Frontal cortex (tissue), 4 donors: Measurements from ENCODE around the gene STK25. TPM values are rescaled to one million over a fixed set of nuclear protein-coding genes. Genes with fewer than 3 reads are reported as not detected.
"Not testable (repeated sequence)": the region's sequence is repeated elsewhere in the genome, so short reads cannot be mapped to it uniquely, and the experiment has no call there.

Experiments used
- DNase-seq, 2 donors: peaks; one replicate each; pipeline ENCODE4 v3.0.0; 2012; ENCODE audit warnings: low spot score in 2 of 2
- FAIRE-seq: peaks from 2 replicates; lab custom pipeline; 2012; peaks lifted over from hg19 to GRCh38; lab: Jason Lieb, UNC
- total RNA-seq: library from RNA; depleted of rRNA; stranded (reverse); fragments of >200 nt; gene quantifications from one replicate; pipeline ENCODE4 v1.2.3, GENCODE V29; 2014
- donor health status: control.
- donor health status: control.
- donor health status: control.

Gene STK25
- total RNA-seq, 1 donor from 2014 or later = 181 TPM

GRCh38 chr2:241540771-241541561 lies 32.6 kb upstream of the STK25 start:
- no peak for FAIRE-seq
- DNase-seq = peak; percentile 81

GRCh38 chr2:241540401-241540770 lies 32.0 kb upstream of the STK25 start:
- DNase-seq (no peak), FAIRE-seq (no peak)

GRCh38 chr2:241539616-241540374 lies 31.4 kb upstream of the STK25 start:
- FAIRE-seq (no peak), DNase-seq (no peak)

GRCh38 chr2:241538838-241539615 lies 30.6 kb upstream of the STK25 start:
- FAIRE-seq = no peak
- no peak for DNase-seq

GRCh38 chr2:241535871-241536655 lies 27.7 kb upstream of the STK25 start:
- DNase-seq (no peak), FAIRE-seq (no peak)

- DNase-seq (no peak), FAIRE-seq (no peak)
These were observed 26.5 kb upstream of the STK25 start for GRCh38 chr2:241534701-241535375.

GRCh38 chr2:241534293-241534692 lies 25.9 kb upstream of the STK25 start:
- no peak for FAIRE-seq
- no peak for DNase-seq

GRCh38 chr2:241532733-241533601 lies 24.6 kb upstream of the STK25 start:
- no peak for FAIRE-seq
- no peak for DNase-seq

GRCh38 chr2:241532168-241532567 lies 23.8 kb upstream of the STK25 start:
- no peak for FAIRE-seq
- DNase-seq = no peak

- FAIRE-seq = no peak
- no peak for DNase-seq
These were observed 22.9 kb upstream of the STK25 start for GRCh38 chr2:241531161-241531722.

GRCh38 chr2:241530571-241530970 lies 22.2 kb upstream of the STK25 start:
- DNase-seq (no peak), FAIRE-seq (no peak)

GRCh38 chr2:241525818-241526780 lies 17.7 kb upstream of the STK25 start:
- FAIRE-seq, DNase-seq: not testable (repeated sequence)

- FAIRE-seq = no peak
- no peak for DNase-seq
These were observed 14.1 kb upstream of the STK25 start for GRCh38 chr2:241522477-241522876.

GRCh38 chr2:241519669-241520068 lies 11.3 kb upstream of the STK25 start:
- FAIRE-seq = no peak

GRCh38 chr2:241517297-241517696 lies 8.9 kb upstream of the STK25 start:
- FAIRE-seq (no peak), DNase-seq (no peak)

More at GRCh38 chr2:241519669-241520068, 11.3 kb upstream of the STK25 start:
- no peak for DNase-seq

- FAIRE-seq = no peak
- DNase-seq = no peak
These were observed 8.2 kb upstream of the STK25 start for GRCh38 chr2:241516520-241516965.
